Spleen (tissue), 11 donors: ENCODE data around the gene ALG12. TPM values are rescaled to one million over a fixed set of nuclear protein-coding genes. Genes with fewer than 3 reads are reported as not detected.

Experiments
- DNase-seq: peaks from one replicate; pipeline ENCODE4 v3.0.0-alpha.2; 2020
- H3K27ac ChIP-seq, 8 donors: fragments of 200-600 bp; sonication (generic) in 7 of 8; 1 replicate in 4 of 8; 2 replicates in 4 of 8; pipeline versions ENCODE4 v1.5.0 to v1.8.0; 2016 to 2021; ENCODE audit warnings: inconsistent platforms in 4 of 8, mild to moderate bottlenecking in 4 of 8, moderate library complexity in 1 of 8
- H3K27me3 ChIP-seq, 7 donors: fragments of 200-600 bp; sonication (generic) in 6 of 7; replicated peaks in 1 of 7; 1 replicate in 4 of 7; 2 replicates in 3 of 7; pipeline versions ENCODE4 v1.5.0 to v1.8.0; 2016 to 2021; ENCODE audit warnings: inconsistent platforms in 3 of 7, mild to moderate bottlenecking in 1 of 7
- H3K36me3 ChIP-seq, 6 donors: fragments of 200-600 bp; sonication (generic) in 5 of 6; 1 replicate in 4 of 6; 2 replicates in 2 of 6; pipeline versions ENCODE4 v1.5.0 to v1.8.0; 2016 to 2021; ENCODE audit warnings: inconsistent platforms in 2 of 6
- H3K4me1 ChIP-seq, 6 donors: fragments of 200-600 bp; sonication (generic) in 5 of 6; 1 replicate in 3 of 6; 2 replicates in 3 of 6; pipeline versions ENCODE4 v1.5.0 to v1.8.0; 2016 to 2021; ENCODE audit warnings: inconsistent platforms in 3 of 6
- H3K4me3 ChIP-seq, 8 donors: fragments of 200-600 bp; sonication (generic) in 7 of 8; 1 replicate in 4 of 8; 2 replicates in 4 of 8; pipeline versions ENCODE4 v1.5.0 to v1.8.0; 2016 to 2021; ENCODE audit warnings: inconsistent platforms in 4 of 8, mild to moderate bottlenecking in 4 of 8, moderate library complexity in 2 of 8
- H3K9me3 ChIP-seq, 8 donors: fragments of 200-600 bp; sonication (generic) in 7 of 8; 1 replicate in 4 of 8; 2 replicates in 4 of 8; pipeline versions ENCODE4 v1.5.0 to v1.8.0; 2016 to 2021; ENCODE audit warnings: inconsistent platforms in 4 of 8
- CTCF ChIP-seq, 11 experiments: fragments of 200-600 bp in 7 of 11; fragments of 450-650 bp in 4 of 11; sonication (generic) in 4 of 11; IDR thresholded peaks in 8 of 11; conservative IDR thresholded peaks in 3 of 11; 1 replicate in 7 of 11; 2 replicates in 4 of 11; pipeline versions ENCODE4 v1.4.0 to v1.8.0; 2016 to 2021; ENCODE audit warnings: antibody characterized with exemption in 11 of 11, inconsistent platforms in 4 of 11, mild to moderate bottlenecking in 1 of 11
- POLR2A ChIP-seq, 3 donors: fragments of 450-650 bp; IDR thresholded peaks; one replicate each; pipeline ENCODE4 v1.5.1; 2017; ENCODE audit warnings: antibody characterized with exemption in 3 of 3, mild to moderate bottlenecking in 1 of 3
- POLR2AphosphoS5 ChIP-seq, 3 donors: sonication (generic); formaldehyde crosslinking; IDR thresholded peaks; one replicate each; pipeline ENCODE4 v1.5.1; 2017; ENCODE audit warnings: antibody characterized with exemption in 3 of 3
- WGBS, 5 donors: extraction: QIAGEN DNeasy Blood & Tissue Kit in 3 of 5; methylation state at CpG; one replicate each; pipeline versions ENCODE4 v1.1.5 to v1.1.7; 2013 to 2018; 5-methylcytosine and 5-hydroxymethylcytosine counted together
- intact Hi-C: fragments of 100-400 bp; cut with DNase I; formaldehyde crosslinking; loops from one replicate; pipeline ENCODE4 v1.15.0; 2023; ENCODE audit warnings: low total_unique reads
- polyA plus RNA-seq, 3 donors: library from polyadenylated mRNA; stranded (reverse); fragments of 200-250 nt; gene quantifications; one replicate each; pipeline ENCODE4 v1.2.1, GENCODE V29; 2013
- total RNA-seq, 7 donors: library from RNA; depleted of rRNA in 3 of 7; stranded (reverse); fragments of >200 nt in 3 of 7; fragmentation: NEBNext Ultra II Directional in 4 of 7; extraction: Animal tissue kit (Norgen Biotek cat#: 25700) in 4 of 7; gene quantifications; one replicate each; pipeline versions ENCODE4 v1.1.0 to v1.2.1, GENCODE V29; 2016 to 2021
- donor health status: healthy with polysubstance abuse.
- donor health status: DM: no; HTN: no; CAD: no; lungs with moderate emphysema.
- donor health status: DM: no; HTN: no; CAD: no.
- donor health status: Bipolar disorder and iron deficiency.
- donor health status: healthy.
- donor health status: DM: no; HTN: no; CAD: no.
- donor health status: DM: yes; HTN: yes; CAD: no.

The ALG12 gene
- total and polyA plus RNA-seq, 10 donors = 5.7 to 20.1 (median 11.8) TPM

GRCh38 chr22:49951678-49951985 lies 33.4 kb upstream of the ALG12 start:
- Histone ChIP-seq H3K4me1 (peaks cover 2 to 62% (median 43%) of the 10 kb centered on the region in 6 donors), H3K36me3 (no peaks in the 10 kb centered on the region), H3K4me3 (no peak overlapping the region), H3K27ac (peak overlapping the region in 5 of 8 donors; percentile 14 to 92 (median 85)), H3K27me3 (no peaks in the 10 kb centered on the region), H3K9me3 (no peaks in the 10 kb centered on the region)
- intact Hi-C loops = no loop called here
- WGBS, 5 donors = 80 to 93% (median 92%) methylated on average over 2 to 4 of the region's 4 CpGs
- no peak for DNase-seq
- TF ChIP-seq POLR2AphosphoS5 (IDR thresholded peaks at IDR 0.05) (no peak), POLR2A (IDR thresholded peaks at IDR 0.05) (no peak), CTCF (IDR thresholded peaks at IDR 0.05 in 8 of 11, conservative IDR thresholded peaks at IDR 0.05 in 3 of 11) (no peak)

- no peak for DNase-seq
- TF ChIP-seq CTCF (IDR thresholded peaks at IDR 0.05 in 8 of 11, conservative IDR thresholded peaks at IDR 0.05 in 3 of 11) (no peak), POLR2AphosphoS5 (IDR thresholded peaks at IDR 0.05) (peak in 1 of 3 donors; percentile 20)
- intact Hi-C loops = no loop called here
- H3K4me3 ChIP-seq = no peak overlapping the region
- 65 to 87% (median 79%) methylated on average over 27 to 28 of the region's 28 CpGs for WGBS, 5 donors
- peaks cover 2 to 67% (median 44%) of the 10 kb centered on the region in 6 donors for H3K4me1 ChIP-seq
- H3K27ac ChIP-seq = peak overlapping the region in 4 of 8 donors; percentile 14 to 92 (median 86)
- no peaks in the 10 kb centered on the region for H3K36me3 ChIP-seq
- no peaks in the 10 kb centered on the region for H3K9me3 ChIP-seq
- no peaks in the 10 kb centered on the region for H3K27me3 ChIP-seq
These were observed 32.9 kb upstream of the ALG12 start for GRCh38 chr22:49951000-49951677.

- Histone ChIP-seq H3K36me3 (no peaks in the 10 kb centered on the region), H3K9me3 (no peaks in the 10 kb centered on the region), H3K27ac (peak overlapping the region in 2 of 8 donors; percentile 87 to 92), H3K4me1 (peaks cover 2 to 67% (median 47%) of the 10 kb centered on the region in 6 donors), H3K27me3 (no peaks in the 10 kb centered on the region), H3K4me3 (no peak overlapping the region)
- TF ChIP-seq POLR2A (IDR thresholded peaks at IDR 0.05) (no peak), CTCF (IDR thresholded peaks at IDR 0.05 in 8 of 11, conservative IDR thresholded peaks at IDR 0.05 in 3 of 11) (no peak), POLR2AphosphoS5 (IDR thresholded peaks at IDR 0.05) (no peak)
- WGBS, 5 donors = 82 to 92% (median 84%) methylated on average over 8 to 18 of the region's 18 CpGs
- intact Hi-C loops = no loop called here
- DNase-seq = no peak
These were observed 32.3 kb upstream of the ALG12 start for GRCh38 chr22:49950396-49950994.

- WGBS, 5 donors = 87 to 100% (median 95%) methylated on average over 2 to 11 of the region's 11 CpGs
- Histone ChIP-seq H3K9me3 (no peaks in the 10 kb centered on the region), H3K27me3 (no peaks in the 10 kb centered on the region), H3K4me1 (peaks cover 2 to 61% (median 41%) of the 10 kb centered on the region in 6 donors), H3K36me3 (no peaks in the 10 kb centered on the region), H3K4me3 (no peak overlapping the region), H3K27ac (no peak overlapping the region)
- intact Hi-C loops = no loop called here
- no peak for DNase-seq
- TF ChIP-seq CTCF (IDR thresholded peaks at IDR 0.05 in 8 of 11, conservative IDR thresholded peaks at IDR 0.05 in 3 of 11) = no peak
- no peak for TF ChIP-seq POLR2A (IDR thresholded peaks at IDR 0.05)
- no peak for TF ChIP-seq POLR2AphosphoS5 (IDR thresholded peaks at IDR 0.05)
These were observed 31.7 kb upstream of the ALG12 start for GRCh38 chr22:49949914-49950292.
